IMR-90 (cell line): ENCODE measurements around the gene ABCA4. TPM values are rescaled to one million over a fixed set of nuclear protein-coding genes. Genes with fewer than 3 reads are reported as not detected.

Source experiments
- ATAC-seq: fragments of 200-7000 bp; cut with Tn5 transposase; 2 replicates; pipeline ENCODE4 v1.9.1; 2020; ENCODE audit warnings: low read depth, mild to moderate bottlenecking, moderate library complexity
- BruUV-seq: library from RNA; stranded (reverse); fragments of 400-500 nt; replicated peaks from 2 replicates; lab custom pipeline; 2021; lab: Mats Ljungman, UMichigan
- CTCF ChIA-PET: fragments of 300-600 bp; formaldehyde crosslinking; extraction: SDS; loops from one replicate; lab custom pipeline; 2021; ENCODE audit warnings: antibody characterized with exemption; lab: Yijun Ruan, JAX
- POLR2A ChIA-PET: fragments of 300-600 bp; sonication (Branson Sonifier 250); formaldehyde crosslinking; loops from one replicate; lab custom pipeline; 2022; ENCODE audit warnings: antibody characterized with exemption; ENCODE audit not compliant: unreplicated experiment; lab: Charles Lee
- DNase-seq: peaks from one replicate; pipeline ENCODE4 v3.0.0; 2013
- H2AFZ ChIP-seq: replicated peaks from 2 replicates; pipeline ENCODE3; 2013; ENCODE audit warnings: low read length, mild to moderate bottlenecking; ENCODE audit not compliant: poor library complexity
- H2AK5ac ChIP-seq: 2 replicates; pipeline ENCODE4 v1.6.1; 2013; ENCODE audit warnings: low read depth, low read length, inconsistent platforms
- H2AK9ac ChIP-seq: replicated peaks from 2 replicates; pipeline ENCODE3; 2013; ENCODE audit warnings: mild to moderate bottlenecking, low read depth, low read length, moderate library complexity; ENCODE audit not compliant: poor library complexity
- H2BK120ac ChIP-seq: 2 replicates; pipeline ENCODE4 v1.6.1; 2013; ENCODE audit warnings: low read depth, low read length, inconsistent platforms
- H2BK15ac ChIP-seq: 3 replicates; pipeline ENCODE4 v1.6.1; 2013; ENCODE audit warnings: low read depth, low read length, inconsistent platforms
- H2BK20ac ChIP-seq: 2 replicates; pipeline ENCODE4 v1.6.1; 2013; ENCODE audit warnings: low read depth, mild to moderate bottlenecking, inconsistent platforms, low read length, moderate library complexity
- H2BK5ac ChIP-seq: 2 replicates; pipeline ENCODE4 v1.6.1; 2013; ENCODE audit warnings: mild to moderate bottlenecking, low read depth, low read length, inconsistent platforms; ENCODE audit not compliant: poor library complexity, severe bottlenecking
- H3K14ac ChIP-seq: replicated peaks from 2 replicates; pipeline ENCODE4 v1.6.1; 2013; ENCODE audit warnings: low read depth, low read length, inconsistent platforms
- H3K18ac ChIP-seq: 2 replicates; pipeline ENCODE4 v1.6.1; 2013; ENCODE audit warnings: low read depth, low read length, control low read depth
- H3K23ac ChIP-seq: 2 replicates; pipeline ENCODE4 v1.6.1; 2013; ENCODE audit warnings: low read depth, low read length, inconsistent platforms
- H3K27ac ChIP-seq: 2 replicates; pipeline ENCODE4 v1.5.1; 2013; ENCODE audit warnings: mild to moderate bottlenecking, control low read depth, low read length; ENCODE audit not compliant: insufficient read depth
- H3K27me3 ChIP-seq: 2 replicates; pipeline ENCODE4 v1.6.1; 2013; ENCODE audit warnings: low read length; ENCODE audit not compliant: control insufficient read depth, insufficient read depth
- H3K36me3 ChIP-seq: 2 replicates; pipeline ENCODE4 v1.6.1; 2013; ENCODE audit warnings: low read length, mixed read lengths; ENCODE audit not compliant: control insufficient read depth, insufficient read depth
- H3K4ac ChIP-seq: 2 replicates; pipeline ENCODE4 v1.6.1; 2013; ENCODE audit warnings: low read depth, low read length, inconsistent platforms
- H3K4me1 ChIP-seq: 2 replicates; pipeline ENCODE4 v1.6.1; 2013; ENCODE audit warnings: low read length, mixed read lengths; ENCODE audit not compliant: control insufficient read depth, insufficient read depth
- H3K4me2 ChIP-seq: 2 replicates; pipeline ENCODE4 v1.6.1; 2013; ENCODE audit warnings: low read depth, mild to moderate bottlenecking, control low read depth, low read length, moderate library complexity
- H3K4me3 ChIP-seq: 2 replicates; pipeline ENCODE4 v1.5.1; 2013; ENCODE audit warnings: low read depth, mild to moderate bottlenecking, control low read depth, low read length, moderate library complexity; ENCODE audit not compliant: insufficient read depth
- H3K56ac ChIP-seq: 2 replicates; pipeline ENCODE4 v1.6.1; 2013; ENCODE audit warnings: low read length, inconsistent platforms; ENCODE audit not compliant: insufficient read depth; ENCODE audit errors: extremely low read depth
- H3K79me1 ChIP-seq, 2 experiments: 2 replicates each; pipeline ENCODE4 v1.6.1; 2013; ENCODE audit warnings: low read length in 2 of 2, inconsistent platforms in 1 of 2, low read depth in 1 of 2
- H3K9ac ChIP-seq: 2 replicates; pipeline ENCODE4 v1.6.1; 2013; ENCODE audit warnings: low read depth, low read length, control low read depth
- H3K9me1 ChIP-seq: 2 replicates; pipeline ENCODE4 v1.6.1; 2013; ENCODE audit warnings: low read length, inconsistent platforms; ENCODE audit not compliant: insufficient read depth
- H3K9me3 ChIP-seq: 2 replicates; pipeline ENCODE4 v1.6.1; 2013; ENCODE audit warnings: low read length; ENCODE audit not compliant: control insufficient read depth, insufficient read depth
- H4K20me1 ChIP-seq: 2 replicates; pipeline ENCODE4 v1.6.1; 2013; ENCODE audit warnings: low read length, inconsistent platforms; ENCODE audit not compliant: insufficient read depth
- H4K5ac ChIP-seq: 2 replicates; pipeline ENCODE4 v1.6.1; 2013; ENCODE audit warnings: mild to moderate bottlenecking, low read depth, low read length, control low read depth
- H4K8ac ChIP-seq, 2 experiments: 2 replicates each; pipeline ENCODE4 v1.6.1; 2013; ENCODE audit warnings: low read depth in 2 of 2, low read length in 2 of 2, control low read depth in 1 of 2, inconsistent platforms in 1 of 2
- H4K91ac ChIP-seq: 2 replicates; pipeline ENCODE4 v1.6.1; 2013; ENCODE audit warnings: low read depth, low read length, inconsistent platforms; ENCODE audit not compliant: insufficient read depth
- CTCF ChIP-seq: conservative IDR thresholded peaks from 2 replicates; pipeline ENCODE4 v1.5.1; 2012; ENCODE audit warnings: mild to moderate bottlenecking, low read depth, low read length, improper control_type of control experiment
- ELK1 ChIP-seq: fragments of 150-350 bp; IDR thresholded peaks from 2 replicates; pipeline ENCODE4 v1.6.1; 2016; ENCODE audit warnings: low read depth, mild to moderate bottlenecking, low read length, moderate library complexity, borderline replicate concordance
- RAD21 ChIP-seq: IDR thresholded peaks from 2 replicates; pipeline ENCODE4 v1.6.1; 2012; ENCODE audit warnings: low read length, improper control_type of control experiment
- SMC3 ChIP-seq: fragments of 150-350 bp; IDR thresholded peaks from 2 replicates; pipeline ENCODE4 v1.6.1; 2016; ENCODE audit warnings: low read depth, mild to moderate bottlenecking, antibody characterized with exemption, low read length, moderate library complexity
- whole genome bisulfite sequencing, 2 experiments: methylation state at CpG; one replicate each; pipeline versions ENCODE4 v1.1.5 to v1.1.7; 2013; ENCODE audit warnings: missing lambda C conversion rate in 2 of 2; ENCODE audit not compliant: insufficient read length in 1 of 2; ENCODE audit errors: extremely low coverage in 2 of 2; 5-methylcytosine and 5-hydroxymethylcytosine counted together
- dilution Hi-C: fragments of 300-500 bp; cut with HindIII; formaldehyde crosslinking; loops from one replicate; pipeline ENCODE4 v1.14.3; 2018; ENCODE audit warnings: low sequenced_read_pairs; ENCODE audit not compliant: unreplicated experiment
- in situ Hi-C: fragments of 300-500 bp; cut with MboI; formaldehyde crosslinking; loops from 3 replicates; pipeline ENCODE4 v1.14.3; 2019; ENCODE audit warnings: low sequenced_read_pairs, inconsistent platforms, mixed read lengths
- intact Hi-C: fragments of 100-400 bp; cut with micrococcal nuclease; formaldehyde crosslinking; loops from 2 replicates; pipeline ENCODE4 v1.10.0; 2022
- polyA plus RNA-seq, 3 experiments: library from polyadenylated mRNA; depleted of rRNA; stranded (reverse); fragments of >200 nt; gene quantifications; 2 replicates each; pipeline ENCODE4 v1.2.3, GENCODE V29; 2012; ENCODE audit warnings: low replicate concordance in 1 of 3
- total RNA-seq: library from RNA; depleted of rRNA; stranded (reverse); fragments of >200 nt; gene quantifications from 2 replicates; pipeline ENCODE4 v1.2.3, GENCODE V29; 2012

The ABCA4 gene
- total and polyA plus RNA-seq, 2 of the 4 experiments (the other 2 are of a cell fraction) = under 0.01 to 0.36 TPM

GRCh38 chr1:94063379-94063778 is 57.6 kb downstream of the ABCA4 start:
- in situ Hi-C loops (loop anchor here (5.0 to 25.0 kb wide), 3 partner anchors 181 to 749 kb away; partner anchors contain the start of gene SLC44A3), intact Hi-C loops (loop anchor here (5.0 to 10.0 kb wide), 2 partner anchors 119 to 401 kb away; no protein-coding TSS in a partner anchor), dilution Hi-C loops (no loop called here)
- H2AFZ ChIP-seq = no peak overlapping the region
- H3K18ac ChIP-seq = peak overlapping the region; percentile 91
- peak overlapping the region; percentile 30; the same call in 1 of the 2 replicates for H4K5ac ChIP-seq
- H3K14ac ChIP-seq = peak overlapping the region; percentile 67
- no peaks in the 10 kb centered on the region for H3K9me3 ChIP-seq
- no peak overlapping the region for H3K56ac ChIP-seq
- ChIA-PET POLR2A (no interaction called here), CTCF (interaction anchor here (0.6 to 8.9 kb wide), 9 partner anchors 9 to 270 kb away, joined by 3 to 119 read pairs (median 7); no protein-coding TSS in a partner anchor)
- H2BK15ac ChIP-seq = peak overlapping the region; percentile 35; the same call in 2 of the 3 replicates
- H3K79me1 ChIP-seq = no peaks in the 10 kb centered on the region
- H3K4me2 ChIP-seq = no peak overlapping the region
- no CpG with 5 or more reads among the region's 5 CpGs for WGBS, 2 experiments
- peak overlapping the region; percentile 37 for H2AK5ac ChIP-seq
- H2BK5ac ChIP-seq = no peak overlapping the region
- no peak overlapping the region for H3K23ac ChIP-seq
- no peak overlapping the region for H3K4me3 ChIP-seq
- TF ChIP-seq CTCF (peak; percentile 35), SMC3 (0 out of 2 replicates have a peak, but pooled peaks have one; percentile 19), ELK1 (no peak), RAD21 (peak; percentile 37)
- no peaks in the 10 kb centered on the region for H4K20me1 ChIP-seq
- H3K4me1 ChIP-seq = peaks cover 28% of the 10 kb centered on the region
- H3K4ac ChIP-seq = peak overlapping the region; percentile 41
- no TSS peak for BruUV-seq
- peak overlapping the region in 1 of 2 experiments; percentile 63; a peak in 1 of 4 replicates for H4K8ac ChIP-seq
- DNase-seq (peak; percentile 67), ATAC-seq (peak; percentile 36; the same call in 1 of the 2 replicates)
- H3K27ac ChIP-seq = peak overlapping the region; percentile 32; the same call in 1 of the 2 replicates
- H3K9me1 ChIP-seq = peaks cover 19% of the 10 kb centered on the region
- no peaks in the 10 kb centered on the region for H3K36me3 ChIP-seq
- H2BK120ac ChIP-seq = peak overlapping the region; percentile 66
- H2BK20ac ChIP-seq = peak overlapping the region; percentile 76
- H4K91ac ChIP-seq = 0 out of 2 replicates have a peak overlapping the region, but pooled peaks have one; percentile 10
- no peaks in the 10 kb centered on the region for H3K27me3 ChIP-seq
- no peak overlapping the region for H2AK9ac ChIP-seq
- no peak overlapping the region for H3K9ac ChIP-seq
